ENCODE data around the gene IGFBP2.

The IGFBP2 gene

DNA sequence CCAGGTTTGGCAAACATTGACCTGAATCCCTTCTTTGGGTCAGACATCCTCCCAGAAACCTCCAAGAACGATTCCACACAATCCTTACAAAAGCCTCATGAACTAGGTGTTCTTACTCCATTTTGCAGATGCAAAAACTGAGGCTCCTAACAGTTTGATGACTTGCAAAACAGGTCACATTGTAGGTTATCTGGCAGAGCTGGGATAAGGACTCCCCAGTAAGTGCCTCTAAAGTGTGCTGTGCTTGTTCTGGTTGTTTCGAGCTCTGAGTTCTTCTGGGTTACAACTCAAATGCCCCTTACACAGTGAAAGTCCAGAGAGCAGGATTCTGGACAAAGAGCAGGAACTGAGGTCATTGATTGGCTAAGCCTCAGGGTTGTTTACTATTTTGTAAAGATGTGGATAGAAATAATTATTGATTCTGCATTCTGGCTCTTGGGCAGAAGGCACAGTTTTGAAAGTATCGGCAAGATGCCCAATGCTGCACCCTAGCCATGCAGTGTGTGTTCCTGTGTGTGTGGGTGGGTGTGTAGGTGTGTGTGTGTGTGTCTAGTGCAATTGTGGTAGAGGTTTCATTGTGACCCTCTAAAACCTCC is 17.0 kb upstream of the IGFBP2 start:
- no peak for FAIRE-seq

DNA sequence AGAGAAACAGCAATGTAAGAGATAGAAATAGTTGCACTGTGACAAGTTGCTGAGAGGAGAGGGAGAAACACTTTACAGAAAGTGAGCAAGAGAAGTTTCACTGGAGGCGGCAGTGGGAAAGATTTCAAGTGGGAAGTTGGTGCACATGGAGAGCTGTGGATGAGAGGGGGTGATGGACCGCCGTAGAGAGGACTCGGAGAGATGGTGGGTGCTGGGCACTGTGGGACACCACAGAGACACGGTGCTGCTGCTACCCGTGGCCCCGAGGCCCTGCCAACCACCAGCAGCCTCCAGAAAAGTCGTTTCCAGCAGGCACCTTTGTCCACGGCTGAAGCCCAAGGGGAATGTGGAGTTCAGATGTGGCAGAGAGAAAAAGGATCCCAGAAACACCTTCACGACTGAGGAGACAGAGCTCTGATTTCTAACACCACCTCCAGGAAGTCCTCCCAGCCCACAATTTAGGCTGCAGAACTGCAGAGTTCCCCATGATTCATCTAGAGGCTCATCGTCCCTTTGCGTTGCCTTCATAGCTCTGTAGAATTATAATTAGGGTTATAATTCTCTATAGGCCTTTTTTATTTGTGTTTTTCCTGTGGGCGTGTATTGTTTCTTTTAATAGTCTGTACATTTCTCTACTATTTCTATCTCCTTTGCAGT is 15.9 kb upstream of the IGFBP2 start:
- FAIRE-seq = no peak

DNA sequence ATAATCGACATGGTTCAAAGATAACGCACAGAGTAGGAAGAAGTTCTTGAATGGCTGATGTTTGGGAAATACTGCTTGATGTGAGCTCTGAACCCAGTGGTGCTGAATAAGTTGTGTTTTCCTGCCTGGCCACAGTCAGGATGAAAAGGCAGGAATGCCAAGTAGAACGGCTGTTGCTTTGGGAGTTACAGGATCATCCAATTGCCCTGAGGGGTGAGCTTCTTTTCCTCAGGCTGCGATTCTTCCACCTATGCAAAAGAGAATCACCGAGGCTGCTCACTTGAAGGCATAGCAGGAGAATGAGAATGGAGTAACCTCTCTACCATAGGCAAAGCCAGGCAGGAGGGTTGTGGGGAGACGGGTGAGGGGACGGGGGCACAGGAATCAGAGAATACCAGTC is 14.4 kb upstream of the IGFBP2 start:
- FAIRE-seq = no peak

DNA sequence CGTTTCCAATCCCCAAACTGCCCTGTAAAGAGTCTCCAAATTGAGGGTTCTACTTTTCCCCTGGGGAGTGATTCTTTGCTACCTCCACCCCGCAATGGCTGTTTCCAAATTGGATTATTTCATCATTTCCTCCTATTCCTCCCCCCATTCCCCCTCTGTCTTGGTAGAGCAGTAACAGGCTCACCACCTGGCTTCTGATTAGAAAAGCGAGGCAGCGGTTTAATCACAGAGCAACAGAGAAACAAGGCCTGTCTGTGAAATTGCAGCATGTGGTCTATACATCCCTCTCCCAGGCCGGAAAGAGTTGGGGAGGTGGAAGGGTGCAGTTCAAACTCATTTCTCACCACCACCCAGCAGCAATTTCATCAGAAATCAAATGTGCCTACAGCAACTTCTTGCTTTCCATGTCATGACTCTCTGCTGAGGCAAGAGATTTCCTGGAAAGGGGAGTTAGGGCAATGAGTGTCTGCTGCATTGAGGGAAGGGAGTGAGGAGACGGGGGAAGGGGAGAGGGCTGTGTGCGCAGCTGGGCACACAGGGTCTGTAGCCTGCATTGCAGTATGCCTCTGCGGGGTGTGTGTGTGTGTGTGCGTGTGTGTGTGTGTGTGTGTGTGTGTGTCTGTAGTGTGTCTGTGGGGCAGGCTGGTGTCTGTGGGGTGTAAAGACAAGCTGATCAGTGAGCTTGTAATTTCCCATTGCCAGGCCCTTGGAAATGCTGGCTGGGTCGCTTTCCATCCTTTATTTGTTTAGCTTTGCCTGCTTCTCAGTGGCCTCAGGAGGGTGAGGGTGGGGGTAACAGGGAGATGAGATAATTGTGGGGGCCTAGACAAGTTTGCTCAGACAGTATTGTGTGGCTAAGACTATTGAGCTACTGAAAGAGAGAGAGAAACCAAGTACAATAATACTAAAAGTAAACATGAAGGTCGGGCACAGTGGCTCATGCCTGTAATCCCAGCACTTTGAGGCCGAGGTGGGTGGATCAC is 13.5 kb upstream of the IGFBP2 start:
- FAIRE-seq = no peak

DNA sequence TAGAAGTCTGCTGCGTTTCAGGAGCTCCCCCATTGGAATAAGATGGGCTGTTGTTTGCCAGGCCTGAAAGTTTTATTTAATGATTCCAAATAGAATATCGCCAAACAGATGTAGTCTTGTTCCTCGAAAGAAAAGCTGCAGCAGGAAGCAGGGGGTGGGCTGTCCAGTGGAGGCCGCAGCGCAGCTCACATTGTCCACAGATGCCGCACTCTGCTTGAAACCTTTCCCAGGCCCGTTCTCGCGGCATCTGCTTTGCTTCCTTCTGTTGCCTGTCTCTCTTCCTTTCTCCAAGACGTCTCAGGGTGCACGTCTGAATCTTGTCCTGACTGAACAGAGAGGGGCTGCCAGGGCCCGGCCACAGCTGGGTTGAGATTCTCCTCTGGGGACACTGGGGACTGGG is 12.4 kb upstream of the IGFBP2 start:
- no peak for FAIRE-seq

DNA sequence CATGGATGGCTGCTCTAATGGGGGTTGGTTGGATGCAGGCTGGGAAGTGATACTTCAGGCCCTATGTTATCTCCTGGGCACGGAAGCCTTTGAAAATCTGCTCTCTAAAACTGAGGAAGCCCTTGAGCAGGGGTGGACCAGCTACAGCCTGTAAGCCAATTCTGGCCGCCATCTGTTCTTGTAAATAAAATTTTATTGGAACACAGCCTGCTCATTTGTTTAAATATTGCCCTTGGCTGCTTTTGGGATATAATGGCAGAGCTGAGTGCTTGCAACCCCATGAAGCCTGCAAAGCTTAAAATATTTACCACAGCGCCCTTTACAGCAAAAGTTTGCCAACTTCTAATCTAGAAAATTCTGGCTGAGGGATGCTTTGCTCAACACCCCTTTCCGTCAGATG is 11.9 kb upstream of the IGFBP2 start:
- no peak for FAIRE-seq

DNA sequence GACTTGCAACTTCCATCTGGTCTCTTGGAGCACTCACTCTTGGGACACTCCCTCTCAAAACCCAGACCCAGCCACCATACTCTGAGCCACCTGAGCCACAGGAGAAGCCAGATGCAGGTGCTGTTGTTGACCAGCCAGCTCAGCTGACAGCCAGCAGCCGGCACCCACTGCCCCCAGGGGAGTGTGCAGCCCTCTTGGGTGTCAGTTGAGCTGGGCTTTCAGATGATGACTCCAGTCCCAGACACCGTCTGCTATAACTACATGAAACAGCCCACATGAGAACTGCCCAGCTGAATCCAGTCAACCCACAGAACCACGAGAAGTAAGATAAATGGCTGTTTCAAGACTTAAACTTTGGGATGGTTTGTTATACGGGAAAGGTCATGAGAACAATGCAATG is 10.7 kb upstream of the IGFBP2 start:
- FAIRE-seq = no peak

DNA sequence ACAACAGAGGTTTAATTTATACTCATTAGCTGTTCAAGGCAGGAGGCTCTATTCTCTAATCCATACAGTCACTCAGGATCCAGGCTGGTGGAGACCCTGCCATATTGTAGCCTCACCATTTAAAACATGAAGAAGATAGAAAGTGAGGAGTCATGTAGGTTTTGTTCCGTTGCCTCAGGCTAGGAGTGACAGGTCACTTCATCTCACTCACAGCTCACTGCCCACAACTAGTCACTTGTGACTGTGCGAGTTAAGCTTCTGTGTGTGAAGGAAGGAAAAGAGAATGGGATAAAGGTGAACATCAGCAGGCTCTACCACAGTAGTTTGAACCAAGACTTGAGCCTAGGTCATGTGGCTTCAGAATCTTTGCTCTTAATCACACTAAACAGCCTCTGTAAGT is 9.0 kb upstream of the IGFBP2 start:
- FAIRE-seq = no peak

DNA sequence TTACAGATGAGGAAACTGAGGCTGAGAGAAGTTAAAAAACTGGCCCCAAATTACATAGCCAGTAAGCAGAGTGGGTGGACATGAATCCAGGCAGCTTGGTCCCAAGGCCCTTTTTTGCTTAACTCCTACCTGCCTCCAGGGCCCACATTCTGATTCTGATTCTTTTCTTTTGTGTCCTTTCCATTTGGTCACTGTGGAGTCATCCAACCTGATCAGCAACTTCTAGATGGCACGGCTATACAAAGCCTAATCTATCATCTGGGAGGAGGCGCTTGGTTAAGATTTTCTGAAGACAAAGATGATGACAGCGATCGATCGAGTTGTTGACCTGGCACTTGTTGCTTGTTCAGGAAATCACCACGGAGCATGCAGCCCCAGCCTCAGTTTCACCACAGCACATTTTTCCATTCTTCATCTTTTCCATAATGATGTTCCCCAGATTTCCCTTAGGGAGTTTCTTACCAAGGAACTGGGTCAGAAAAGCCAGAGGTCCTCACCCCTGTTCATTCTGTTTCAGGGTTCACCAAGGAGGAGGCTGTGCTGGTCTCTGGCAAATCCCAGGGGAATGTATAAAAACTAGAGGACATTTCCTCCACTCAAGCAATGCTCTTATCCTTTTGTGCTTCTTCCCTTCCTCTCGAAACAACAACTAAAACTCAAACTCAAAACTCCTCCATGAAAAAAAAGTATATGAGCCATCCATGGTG is 6.9 kb upstream of the IGFBP2 start:
- FAIRE-seq = no peak

DNA sequence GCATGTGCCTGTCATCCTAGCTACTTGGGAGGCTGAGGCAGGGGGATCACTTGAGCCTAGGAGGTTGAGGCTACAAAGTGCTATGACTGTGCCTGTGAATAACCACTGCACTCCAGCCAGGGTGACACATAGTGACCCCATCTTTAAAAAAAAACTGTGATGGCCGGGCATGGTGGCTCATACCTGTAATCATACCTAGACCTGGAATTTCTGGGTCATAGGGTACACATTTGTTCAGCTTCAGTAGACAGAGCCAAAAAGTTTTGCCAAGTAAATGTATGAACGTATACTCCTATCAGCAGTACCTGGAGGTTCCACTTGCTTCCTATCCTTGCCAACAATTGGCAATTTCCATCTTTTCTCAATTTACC is 6.4 kb upstream of the IGFBP2 start:
- FAIRE-seq = no peak

DNA sequence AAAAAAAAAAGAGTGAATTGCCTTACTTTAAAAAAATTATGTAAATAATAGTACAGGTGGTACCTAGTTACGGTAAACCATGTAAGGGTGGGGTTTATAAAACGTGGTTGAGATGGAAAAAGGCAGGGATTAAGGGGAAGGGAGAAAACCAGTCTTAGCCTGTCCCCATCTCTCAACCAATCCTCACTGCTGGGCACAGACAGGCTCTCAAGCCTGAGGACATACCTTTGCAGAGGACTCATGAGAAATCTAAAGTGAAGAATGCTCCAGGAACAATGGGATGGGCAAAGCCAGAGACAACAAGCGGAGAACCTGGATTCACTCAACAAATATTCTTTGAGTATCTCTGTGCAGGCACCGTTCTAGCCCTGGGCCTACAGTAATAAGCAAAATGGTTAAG is 3.4 kb upstream of the IGFBP2 start:
- FAIRE-seq = no peak

DNA sequence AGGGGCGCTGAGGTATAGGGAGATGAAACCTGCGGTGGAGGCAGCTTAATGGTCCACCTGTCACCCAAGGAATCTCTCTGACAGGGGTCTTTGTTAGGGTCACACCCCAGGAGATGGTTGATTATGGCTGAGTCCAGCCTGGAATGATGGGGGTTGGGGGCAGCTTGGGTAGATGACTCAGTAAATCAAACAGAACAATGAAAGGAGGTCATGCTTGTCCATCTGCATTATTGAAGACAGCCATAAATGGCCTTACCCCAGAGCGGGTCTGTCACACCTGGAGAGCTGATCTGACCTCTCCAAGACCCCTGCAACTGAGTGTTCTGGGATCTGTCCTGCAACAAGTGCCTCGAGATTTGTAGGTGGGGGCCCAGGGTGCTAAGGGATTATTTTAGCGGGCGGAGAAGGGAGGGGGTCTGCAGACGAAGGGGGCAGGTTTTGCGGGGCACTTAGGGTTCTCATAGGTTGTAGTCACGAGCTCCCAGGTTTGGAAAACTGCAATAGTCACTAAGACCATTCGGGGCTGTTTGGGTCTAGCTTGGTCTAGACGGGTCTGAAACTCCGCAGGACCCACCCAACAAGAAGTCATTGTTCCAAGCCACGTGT is 771 bp upstream of the IGFBP2 start:
- no peak for FAIRE-seq

DNA sequence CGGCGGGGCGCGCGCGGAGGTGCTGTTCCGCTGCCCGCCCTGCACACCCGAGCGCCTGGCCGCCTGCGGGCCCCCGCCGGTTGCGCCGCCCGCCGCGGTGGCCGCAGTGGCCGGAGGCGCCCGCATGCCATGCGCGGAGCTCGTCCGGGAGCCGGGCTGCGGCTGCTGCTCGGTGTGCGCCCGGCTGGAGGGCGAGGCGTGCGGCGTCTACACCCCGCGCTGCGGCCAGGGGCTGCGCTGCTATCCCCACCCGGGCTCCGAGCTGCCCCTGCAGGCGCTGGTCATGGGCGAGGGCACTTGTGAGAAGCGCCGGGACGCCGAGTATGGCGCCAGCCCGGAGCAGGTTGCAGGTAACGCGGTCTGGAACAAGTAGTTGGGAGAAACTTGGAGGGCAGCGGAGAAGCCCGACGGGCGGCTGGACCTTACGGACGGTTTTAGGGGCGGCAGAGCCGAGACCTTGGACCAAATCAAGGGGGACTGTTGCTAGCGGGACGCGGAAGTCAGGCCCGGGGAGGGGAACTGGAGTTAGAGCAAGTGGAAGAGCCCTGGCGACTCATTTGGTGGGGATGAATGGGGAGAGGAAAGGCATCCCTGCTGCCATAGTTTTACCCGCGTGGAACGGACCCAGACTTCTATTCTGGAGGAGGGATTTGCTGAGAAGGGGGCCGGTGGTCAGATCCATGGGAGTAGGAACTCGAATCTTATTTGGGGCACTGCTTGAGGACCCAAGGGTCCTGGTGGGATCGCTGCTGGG is 573 bp downstream of the IGFBP2 start:
- FAIRE-seq = no peak

DNA sequence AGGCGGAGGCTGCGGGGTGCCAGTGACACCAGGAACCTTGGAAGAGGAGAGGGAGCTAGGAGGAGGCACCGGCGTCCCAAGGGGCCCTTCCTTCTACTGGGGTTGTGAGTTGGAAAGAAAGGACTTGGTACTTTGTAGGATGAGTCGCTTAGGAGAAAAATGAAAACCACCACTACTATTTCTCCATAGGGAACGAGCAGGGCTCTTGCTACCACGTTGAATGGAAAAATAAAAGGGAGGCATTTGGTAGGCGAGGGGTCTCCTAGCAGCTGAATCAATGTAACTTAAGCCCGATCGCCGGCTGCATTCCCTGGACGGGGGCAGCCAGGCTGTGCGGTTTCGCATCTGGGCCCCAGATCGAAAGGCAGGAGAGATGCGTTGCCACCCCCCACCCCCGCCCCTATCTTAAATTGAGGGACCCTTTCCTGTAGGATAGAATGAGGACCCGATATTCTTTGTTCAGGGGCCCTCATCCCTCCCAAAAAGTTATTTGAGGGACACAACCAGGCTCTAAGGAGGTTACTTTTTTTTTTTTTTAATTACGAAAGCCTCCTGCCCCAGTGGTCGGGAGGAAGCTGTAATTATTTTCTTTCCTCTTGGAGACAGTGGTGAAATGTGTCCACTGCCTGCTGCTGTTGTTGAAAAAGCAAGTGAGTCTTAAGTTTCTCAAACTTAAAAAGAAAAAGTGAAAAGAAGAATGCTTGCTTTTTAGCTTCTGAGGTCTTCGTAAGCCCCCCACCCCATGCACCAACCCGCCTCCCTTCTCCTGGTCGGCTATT is 1.3 kb downstream of the IGFBP2 start:
- FAIRE-seq = no peak

DNA sequence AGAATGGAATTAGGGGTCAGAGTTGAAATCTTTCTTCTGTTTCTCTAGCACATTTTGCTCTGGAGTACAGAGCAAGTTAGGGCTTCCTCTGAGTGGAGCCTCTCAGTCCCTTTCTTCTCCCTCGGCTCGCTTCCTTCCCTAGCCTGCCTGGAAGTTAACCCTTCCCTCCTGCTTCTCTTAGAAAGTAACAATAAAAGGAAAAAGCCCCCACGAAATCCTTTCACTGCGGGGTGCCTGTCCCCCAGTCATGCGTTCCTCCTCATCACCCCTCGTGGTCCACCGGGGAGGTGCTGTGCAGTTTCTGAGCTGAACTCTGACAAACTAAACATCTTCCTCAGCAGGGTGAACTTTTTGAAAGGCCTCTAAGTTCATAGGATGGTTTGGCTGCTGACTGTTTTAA is 2.0 kb downstream of the IGFBP2 start:
- no peak for FAIRE-seq

DNA sequence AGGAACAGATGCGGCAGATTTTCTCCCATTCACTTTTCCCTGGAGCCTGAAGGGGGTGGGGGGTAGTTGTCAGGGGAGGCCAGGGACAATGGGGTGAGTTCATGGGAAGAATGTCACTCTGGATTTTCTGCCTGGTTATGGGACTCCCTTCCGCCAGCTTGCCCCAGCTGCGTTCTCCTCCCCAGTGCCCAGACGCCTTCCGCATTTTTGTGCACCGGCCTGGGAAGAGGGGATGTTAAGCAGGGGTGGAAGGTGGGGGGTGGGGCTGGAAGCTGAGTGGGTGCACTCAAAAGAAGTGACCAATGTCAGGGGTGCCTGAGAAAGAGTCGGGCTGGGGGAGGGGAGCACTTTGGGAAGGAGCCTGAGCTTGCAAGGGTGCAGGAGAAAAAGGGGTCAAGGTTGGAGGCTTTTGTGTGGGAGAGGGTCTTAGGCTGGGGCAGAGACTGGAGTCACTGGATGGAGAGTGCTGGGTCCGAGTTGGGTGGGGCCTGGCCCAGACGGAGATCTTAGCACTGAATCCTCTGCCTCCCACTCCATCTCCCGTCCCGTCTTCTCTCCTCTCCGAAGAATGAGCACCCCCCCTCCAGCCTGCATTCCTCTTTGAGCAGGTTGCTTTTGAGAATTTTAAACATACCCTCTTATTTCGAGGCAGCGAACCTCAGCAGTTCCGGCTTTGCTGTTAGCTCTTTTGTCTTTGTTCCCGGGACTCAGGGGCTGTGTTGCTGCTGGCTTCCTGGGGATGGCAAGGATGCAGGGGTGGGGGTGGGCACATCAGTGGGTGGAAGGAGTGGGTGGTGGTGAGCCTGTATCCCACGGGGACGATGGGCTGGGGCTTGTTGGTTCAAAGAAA is 2.7 kb downstream of the IGFBP2 start:
- FAIRE-seq = no peak

DNA sequence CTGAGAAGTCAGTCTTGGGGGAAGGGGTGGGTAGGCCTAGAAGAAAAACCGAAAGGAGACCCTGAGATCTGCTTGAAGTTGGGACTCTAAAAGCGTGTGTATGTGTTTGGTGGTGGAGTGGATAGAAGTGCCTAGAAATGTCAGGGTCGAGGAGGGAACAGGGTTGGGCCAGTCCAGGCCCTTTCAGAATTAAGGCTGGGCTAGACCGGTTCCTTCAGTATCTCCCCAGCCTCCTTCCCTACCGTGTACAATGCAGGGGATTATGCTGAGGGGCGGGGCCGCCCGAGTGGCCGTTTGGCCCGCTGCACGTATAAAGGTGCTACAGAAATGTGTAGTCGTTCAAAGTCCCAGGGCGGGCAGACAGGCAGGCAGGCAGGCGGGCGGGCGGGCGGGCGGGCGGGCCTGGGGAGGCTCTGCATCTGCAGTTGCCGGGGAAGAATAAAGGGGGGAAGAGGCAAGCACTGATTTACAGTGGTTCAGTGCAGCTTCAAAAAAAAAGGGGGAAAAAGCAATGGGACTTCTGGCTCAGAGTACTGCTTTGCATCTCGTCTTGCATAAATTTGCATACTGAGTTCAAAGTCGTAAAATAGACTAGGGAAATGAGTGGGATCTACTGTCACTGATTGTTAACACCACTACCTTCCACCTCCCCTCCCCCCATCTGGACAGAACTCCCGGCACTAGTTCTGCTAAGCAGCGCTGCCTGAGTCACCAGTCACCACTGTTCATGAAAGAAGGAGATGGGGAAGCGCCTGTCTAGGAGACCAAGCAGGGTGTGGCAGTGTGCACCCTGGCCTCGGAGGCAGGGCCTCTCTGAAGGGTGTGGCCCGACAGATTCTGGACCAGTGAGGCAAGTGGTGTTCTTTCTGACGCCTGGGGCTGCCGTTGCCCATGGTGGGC is 3.6 kb downstream of the IGFBP2 start:
- no peak for FAIRE-seq

DNA sequence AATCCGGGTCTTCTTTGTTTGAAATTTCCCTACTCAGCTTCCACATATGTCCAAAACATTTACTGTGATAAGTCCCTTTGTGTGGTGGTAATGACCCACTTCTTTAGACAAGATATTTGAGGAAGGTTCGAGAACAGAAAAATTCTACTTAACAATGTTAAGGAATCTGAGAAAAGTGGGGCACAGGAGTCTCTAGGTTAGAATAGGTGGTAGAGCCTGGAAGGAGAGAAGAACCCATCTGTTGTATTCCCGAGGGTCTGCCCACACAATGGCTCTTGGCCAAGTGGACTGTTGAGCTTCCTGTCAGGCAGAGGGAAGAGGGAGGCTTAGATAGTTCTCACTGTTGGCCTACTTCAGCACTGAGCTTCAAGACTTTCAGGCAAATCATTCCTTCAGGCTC is 4.3 kb downstream of the IGFBP2 start:
- FAIRE-seq = no peak

DNA sequence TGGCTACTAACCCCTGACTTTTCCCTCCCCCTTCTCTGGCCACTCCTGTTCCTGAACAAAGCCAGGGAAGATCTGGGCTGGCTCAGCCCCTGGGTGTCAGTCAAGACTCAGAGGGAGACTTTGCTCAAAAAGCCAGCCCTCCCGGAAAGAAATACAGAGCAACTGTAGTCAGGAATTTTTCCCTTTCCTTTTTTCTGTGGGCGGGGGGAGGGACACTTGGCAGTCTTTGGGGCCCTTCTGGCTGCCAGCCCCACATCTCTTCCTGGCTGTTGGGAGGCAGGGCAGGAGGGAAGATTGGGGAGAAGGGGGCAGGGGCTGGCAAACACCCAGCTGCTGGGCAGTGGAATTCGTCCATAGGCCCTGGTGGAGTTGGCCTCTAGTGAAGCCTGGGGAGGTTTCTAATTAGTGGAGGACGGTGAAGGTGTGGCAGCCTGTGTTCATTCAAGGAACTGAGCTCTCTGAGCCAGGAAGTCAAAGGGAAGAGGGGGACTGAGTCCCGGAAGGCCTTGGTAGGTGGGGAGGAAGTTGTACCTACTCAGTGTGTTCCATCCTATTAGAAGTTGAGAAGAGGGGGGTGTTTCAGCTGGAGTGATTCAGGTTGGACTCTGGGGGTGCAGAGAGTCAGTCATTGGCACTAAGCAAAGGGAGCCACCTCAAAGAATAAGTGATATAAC is 10.9 kb downstream of the IGFBP2 start:
- no peak for FAIRE-seq
